ENCODE results near the gene MYD88. TPM values are rescaled to one million over a fixed set of nuclear protein-coding genes. Genes with fewer than 3 reads are reported as not detected.

The MYD88 gene
- total and polyA plus RNA-seq, 4 experiments from 2014 or later, result 50.5 to 129 (median 80.8) TPM

Other genes starting within 250 kb of the MYD88 start
- 10 to 100 TPM; 41.7 to 43.4 TPM for gene VILL, start 147.9 kb upstream of the MYD88 start, total RNA-seq
- gene VILL, start 147.9 kb upstream of the MYD88 start, polyA plus RNA-seq, result 10 to 100 TPM; 13.4 to 18.0 TPM
- 10 to 100 TPM; 81.2 to 93.9 TPM for gene PLCD1, start 109.0 kb upstream of the MYD88 start, total RNA-seq
- 10 to 100 TPM; 38.4 to 41.2 TPM for gene PLCD1, start 109.0 kb upstream of the MYD88 start, polyA plus RNA-seq
- 10 to 100 TPM; 13.2 to 15.1 TPM for gene DLEC1, start 99.5 kb upstream of the MYD88 start, total RNA-seq
- 1 to 10 TPM in 1 of 2 donors, under 1 TPM in 1; 0.49 to 1.3 TPM for gene DLEC1, start 99.5 kb upstream of the MYD88 start, polyA plus RNA-seq
- gene ACAA1, start 1.5 kb upstream of the MYD88 start, total RNA-seq, result 10 to 100 TPM; 78.7 to 82.8 TPM
- 10 to 100 TPM; 52.4 to 76.3 TPM for gene ACAA1, start 1.5 kb upstream of the MYD88 start, polyA plus RNA-seq
- 10 to 100 TPM; 39.6 to 43.9 TPM for gene OXSR1, start 26.9 kb downstream of the MYD88 start, total RNA-seq
- gene OXSR1, start 26.9 kb downstream of the MYD88 start, polyA plus RNA-seq, result 10 to 100 TPM; 13.3 to 18.0 TPM
- gene SLC22A13, start 127.2 kb downstream of the MYD88 start, total RNA-seq, result under 1 TPM; 0.44 to 0.67 TPM
- under 1 TPM in 1 of 2 donors, not detected in 1; 0.18 TPM for gene SLC22A13, start 127.2 kb downstream of the MYD88 start, polyA plus RNA-seq
- not detected for gene SLC22A14, start 143.6 kb downstream of the MYD88 start, total RNA-seq
- under 1 TPM in 1 of 2 donors, not detected in 1; 0.10 TPM for gene SLC22A14, start 143.6 kb downstream of the MYD88 start, polyA plus RNA-seq
- under 1 TPM; 0.47 to 0.61 TPM for gene XYLB, start 208.1 kb downstream of the MYD88 start, total RNA-seq
- under 1 TPM; 0.22 to 0.47 TPM for gene XYLB, start 208.1 kb downstream of the MYD88 start, polyA plus RNA-seq

Measured in CD4-positive, alpha-beta memory T cell (primary cell).